Eye (tissue), 1 donor: Measurements from ENCODE around the gene CHEK2.
A peak's percentile ranks its signal among the peaks of the same experiment; 100 is the strongest.
"Not testable (repeated sequence)": the region's sequence is repeated elsewhere in the genome, so short reads cannot be mapped to it uniquely, and the experiment has no call there.

Experiments used
- DNase-seq: peaks from one replicate; pipeline ENCODE4 v3.0.0-alpha.2; 2015

The CHEK2 gene

GRCh38 chr22:28741785-28742561, at the start of gene CHEK2, which contains the start of gene HSCB:
CHEK2 (minus strand) TSS chr22:28741820; CDS start chr22:28734721, 7,099 bp downstream.
HSCB (plus strand) TSS chr22:28742039; CDS start chr22:28742096, 57 bp downstream.
- DNase-seq, result peak; percentile 100

GRCh38 chr22:28791124-28791523, 49.5 kb upstream of the CHEK2 start:
- DNase-seq, result no peak

- DNase-seq, result no peak
These were observed 47.0 kb upstream of the CHEK2 start for GRCh38 chr22:28788601-28789000.

GRCh38 chr22:28783786-28784671, 42.4 kb upstream of the CHEK2 start:
- no peak for DNase-seq

DNA sequence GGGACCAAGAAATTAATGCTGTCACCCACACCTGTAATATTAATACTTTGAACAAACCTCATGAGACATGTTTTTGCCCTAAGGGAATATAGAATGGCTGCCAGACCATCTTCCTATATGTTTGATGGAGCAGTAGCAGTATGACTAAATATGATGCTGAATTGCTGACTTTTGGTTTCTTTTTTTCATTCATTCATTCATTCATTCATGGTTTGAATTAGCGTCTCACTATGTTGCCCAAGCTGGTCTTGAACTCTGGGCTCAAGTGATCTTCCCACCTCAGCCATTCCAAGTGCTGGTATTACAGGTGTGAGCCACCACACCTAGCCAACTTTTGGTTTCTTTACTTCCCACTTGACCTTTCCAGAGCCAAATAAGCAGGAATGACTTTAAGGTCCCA, 38.7 kb upstream of the CHEK2 start:
- no peak for DNase-seq

DNA sequence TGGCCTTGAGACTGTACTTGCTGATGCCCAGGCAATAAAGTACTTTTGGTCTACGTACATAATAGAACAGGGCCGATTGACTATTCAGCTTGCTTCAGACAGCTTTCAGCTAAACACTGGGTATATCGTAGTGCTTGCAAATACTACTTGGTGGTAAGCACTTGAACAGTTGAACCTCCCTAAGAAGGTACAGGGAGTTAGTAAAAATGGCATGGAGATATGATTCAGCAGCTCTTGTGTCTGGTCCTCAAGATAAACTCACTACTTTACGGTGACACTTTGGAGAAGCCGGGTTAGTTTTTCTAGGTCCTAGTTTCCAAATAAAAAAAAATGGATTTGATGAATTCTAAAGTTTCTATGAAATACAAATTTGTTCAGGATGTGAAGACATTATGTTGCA, 38.2 kb upstream of the CHEK2 start:
- DNase-seq, result no peak

- no peak for DNase-seq
These were observed 32.8 kb upstream of the CHEK2 start for GRCh38 chr22:28774378-28774777.

GRCh38 chr22:28773461-28773867, 31.8 kb upstream of the CHEK2 start:
- DNase-seq, result no peak

GRCh38 chr22:28772633-28773460, 31.2 kb upstream of the CHEK2 start, which contains the start of gene CCDC117:
CCDC117 (plus strand) TSS chr22:28772695; CDS start chr22:28772850, 155 bp downstream.
- peak; percentile 99 for DNase-seq

DNA sequence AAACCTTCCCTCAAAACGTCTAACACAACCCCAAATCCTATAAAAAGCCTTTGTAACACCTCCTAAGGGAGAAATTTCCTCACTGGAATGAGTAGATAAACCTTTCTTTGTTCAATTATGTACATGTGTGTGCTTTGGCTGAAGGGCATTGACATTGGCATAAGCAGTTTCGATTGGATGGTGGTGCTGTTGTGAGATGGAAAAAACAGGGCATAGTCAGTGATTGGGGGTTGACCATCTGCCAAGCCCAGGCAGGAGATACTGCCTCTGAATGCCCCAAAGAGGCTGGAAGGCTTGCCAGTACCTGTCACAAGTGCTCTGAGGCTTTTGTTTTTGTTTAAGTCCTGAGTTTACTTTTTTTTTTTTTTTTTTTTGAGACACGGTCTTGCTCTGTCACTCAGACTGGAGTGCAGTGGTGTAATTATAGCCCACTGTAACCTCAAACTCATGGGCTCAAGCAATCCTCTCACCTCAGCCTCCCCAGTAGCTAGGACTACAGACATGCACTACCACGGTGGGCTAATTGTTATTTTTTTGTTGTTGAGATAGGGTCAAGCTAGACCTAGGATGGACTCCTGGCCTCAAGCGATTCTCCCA, 29.7 kb upstream of the CHEK2 start:
- no peak for DNase-seq

- DNase-seq, result no peak
These were observed 27.9 kb upstream of the CHEK2 start for GRCh38 chr22:28769394-28770085.

DNA sequence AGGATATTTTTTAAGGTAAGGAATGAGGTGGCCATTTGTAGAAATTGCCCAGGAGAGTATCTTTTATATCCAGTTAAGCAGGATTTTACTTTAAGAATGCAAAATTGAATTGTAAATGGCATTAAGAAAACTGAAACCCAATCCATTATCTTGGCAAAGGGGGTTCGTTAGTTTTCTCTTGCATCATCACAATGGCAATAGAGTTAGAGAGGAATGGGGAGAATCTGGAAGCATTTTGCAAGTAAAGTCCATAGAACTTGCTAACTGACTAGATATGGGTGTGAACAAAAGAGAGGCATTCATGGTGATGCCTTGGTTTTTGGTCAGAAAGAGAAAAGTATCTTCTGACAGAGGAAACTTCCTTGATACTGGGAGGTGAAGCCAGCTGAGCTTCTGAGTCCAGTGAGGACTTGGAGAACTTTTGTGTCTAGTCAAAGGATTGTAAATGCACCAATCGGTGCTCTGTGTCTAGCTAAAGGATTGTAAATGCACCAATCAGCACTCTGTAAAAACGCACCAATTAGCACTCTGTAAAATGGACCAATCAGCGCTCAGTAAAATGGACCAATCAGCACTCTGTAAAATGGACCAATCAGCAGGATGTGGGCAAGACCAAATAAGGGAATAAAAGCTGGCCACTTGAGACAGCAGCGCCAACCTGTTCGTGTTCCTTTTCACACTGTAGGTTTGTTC, 27.2 kb upstream of the CHEK2 start:
- DNase-seq, result no peak

DNA sequence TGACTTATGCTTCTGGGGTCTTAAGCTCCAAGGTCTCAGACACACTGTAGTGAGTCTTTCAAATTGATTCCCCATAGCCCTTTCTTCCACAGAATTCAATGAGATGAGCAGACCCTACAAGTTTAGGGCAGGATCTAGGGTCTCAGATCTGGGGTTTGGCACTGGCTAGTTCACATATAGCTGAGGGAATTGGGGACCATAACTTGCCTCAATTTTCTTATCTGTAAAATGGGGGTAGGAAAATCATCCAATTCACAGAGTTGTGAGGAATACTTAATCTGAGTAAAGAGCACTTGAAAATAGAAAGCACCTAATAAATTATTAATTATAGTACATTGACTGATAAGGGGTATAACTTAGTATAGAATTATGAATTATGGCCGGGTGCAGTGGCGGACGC, 25.0 kb upstream of the CHEK2 start:
- no peak for DNase-seq

DNA sequence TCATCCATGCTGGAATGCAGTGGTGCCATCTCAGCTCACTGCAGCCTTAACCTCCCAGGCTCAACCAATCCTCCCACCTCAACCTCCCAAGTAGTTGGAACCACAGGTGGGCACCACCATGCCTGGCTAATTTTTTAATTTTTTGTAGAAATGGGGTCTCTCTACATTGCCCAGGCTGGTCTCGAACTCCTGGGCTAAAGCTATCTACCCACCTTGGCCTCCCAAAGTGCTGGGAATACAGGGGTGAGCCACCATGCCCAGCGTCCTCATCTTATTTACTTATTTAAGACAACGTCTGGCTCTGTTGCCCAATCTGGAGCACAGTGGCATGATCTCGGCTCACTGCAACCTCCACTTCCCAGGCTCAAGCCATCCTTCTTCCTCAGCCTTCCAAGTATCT, 20.4 kb upstream of the CHEK2 start:
- not testable (repeated sequence) for DNase-seq

GRCh38 chr22:28761449-28761755, 19.8 kb upstream of the CHEK2 start:
- DNase-seq, result no peak

- DNase-seq, result peak; percentile 12
These were observed 18.4 kb upstream of the CHEK2 start for GRCh38 chr22:28759861-28760560.

DNA sequence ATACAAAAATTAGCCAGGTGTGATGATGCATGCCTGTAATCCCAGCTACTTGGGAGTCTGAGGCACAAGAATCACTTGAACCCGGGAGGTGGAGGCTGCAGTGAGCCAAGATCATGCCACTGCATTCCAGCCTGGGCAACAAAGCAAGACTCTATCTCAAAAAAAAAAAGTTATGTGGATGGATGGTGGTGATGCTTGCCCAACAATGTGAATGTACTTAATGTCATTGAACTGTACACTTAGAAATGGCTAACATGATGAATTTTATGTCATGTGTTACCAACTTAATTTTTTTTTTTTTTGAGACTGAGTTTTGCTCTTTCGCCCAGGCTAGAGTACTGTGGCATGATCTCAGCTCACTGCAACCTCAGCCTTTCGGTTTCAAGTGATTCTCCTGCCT, 12.9 kb upstream of the CHEK2 start:
- DNase-seq, result not testable (repeated sequence)

GRCh38 chr22:28750471-28750881, 8.9 kb upstream of the CHEK2 start:
- peak; percentile 64 for DNase-seq

- no peak for DNase-seq
These were observed 2.2 kb upstream of the CHEK2 start for GRCh38 chr22:28743852-28744251.

GRCh38 chr22:28742562-28742962, 942 bp upstream of the CHEK2 start:
- no peak for DNase-seq
